A204.1 (cell line): ENCODE measurements around the gene DHX15.

Experiments used
- FAIRE-seq: peaks from 2 replicates; lab custom pipeline; 2012; peaks lifted over from hg19 to GRCh38; lab: Jason Lieb, UNC

DHX15 gene

GRCh38 chr4:24582235-24582832, 2.0 kb downstream of the DHX15 start:
- no peak for FAIRE-seq

- FAIRE-seq: no peak
Observed at GRCh38 chr4:24578364-24578763, 6.0 kb downstream of the DHX15 start.

- FAIRE-seq: no peak
Observed at GRCh38 chr4:24576276-24576675, 8.1 kb downstream of the DHX15 start.

- FAIRE-seq: no peak
Observed at GRCh38 chr4:24574236-24574635, 10.1 kb downstream of the DHX15 start.

- FAIRE-seq: no peak
Observed at GRCh38 chr4:24573582-24573981, 10.8 kb downstream of the DHX15 start.

- FAIRE-seq: no peak
Observed at GRCh38 chr4:24570574-24571236, 13.6 kb downstream of the DHX15 start.

GRCh38 chr4:24570172-24570571, 14.2 kb downstream of the DHX15 start:
- no peak for FAIRE-seq

- no peak for FAIRE-seq
Observed at GRCh38 chr4:24569662-24570061, 14.7 kb downstream of the DHX15 start.

GRCh38 chr4:24568425-24568824, 15.9 kb downstream of the DHX15 start:
- no peak for FAIRE-seq

- FAIRE-seq: no peak
Observed at GRCh38 chr4:24565054-24565453, 19.3 kb downstream of the DHX15 start.

- FAIRE-seq: no peak
Observed at GRCh38 chr4:24564488-24564887, 19.9 kb downstream of the DHX15 start.

- no peak for FAIRE-seq
Observed at GRCh38 chr4:24561438-24562139, 22.8 kb downstream of the DHX15 start.

- FAIRE-seq: no peak
Observed at GRCh38 chr4:24560868-24561368, 23.4 kb downstream of the DHX15 start.

- peak; percentile 57 for FAIRE-seq
Observed at GRCh38 chr4:24559889-24560288, 24.5 kb downstream of the DHX15 start.

- no peak for FAIRE-seq
Observed at GRCh38 chr4:24559032-24559821, 25.1 kb downstream of the DHX15 start.

GRCh38 chr4:24557026-24558025, 27.0 kb downstream of the DHX15 start:
- no peak for FAIRE-seq

- FAIRE-seq: peak; percentile 74
Observed at GRCh38 chr4:24551492-24552289, 32.7 kb downstream of the DHX15 start.

GRCh38 chr4:24550441-24551175, 33.7 kb downstream of the DHX15 start:
- no peak for FAIRE-seq

- no peak for FAIRE-seq
Observed at GRCh38 chr4:24547979-24548378, 36.4 kb downstream of the DHX15 start.
